GM12873 (cell line): ENCODE results near the gene IFT74.

Experiments
- TF ChIP-seq, protein P1 (sequence below): IDR thresholded peaks from 2 replicates; pipeline ENCODE4 v1.5.1; 2012; ENCODE audit warnings: low read depth, mild to moderate bottlenecking, moderate library complexity, low read length, control low read depth; ENCODE audit not compliant: insufficient read depth; ENCODE audit errors: missing control alignments

Gene IFT74

GRCh38 chr9:26939955-26940711 lies 16.1 kb upstream of the IFT74 start:
- TF ChIP-seq, protein P1, sequence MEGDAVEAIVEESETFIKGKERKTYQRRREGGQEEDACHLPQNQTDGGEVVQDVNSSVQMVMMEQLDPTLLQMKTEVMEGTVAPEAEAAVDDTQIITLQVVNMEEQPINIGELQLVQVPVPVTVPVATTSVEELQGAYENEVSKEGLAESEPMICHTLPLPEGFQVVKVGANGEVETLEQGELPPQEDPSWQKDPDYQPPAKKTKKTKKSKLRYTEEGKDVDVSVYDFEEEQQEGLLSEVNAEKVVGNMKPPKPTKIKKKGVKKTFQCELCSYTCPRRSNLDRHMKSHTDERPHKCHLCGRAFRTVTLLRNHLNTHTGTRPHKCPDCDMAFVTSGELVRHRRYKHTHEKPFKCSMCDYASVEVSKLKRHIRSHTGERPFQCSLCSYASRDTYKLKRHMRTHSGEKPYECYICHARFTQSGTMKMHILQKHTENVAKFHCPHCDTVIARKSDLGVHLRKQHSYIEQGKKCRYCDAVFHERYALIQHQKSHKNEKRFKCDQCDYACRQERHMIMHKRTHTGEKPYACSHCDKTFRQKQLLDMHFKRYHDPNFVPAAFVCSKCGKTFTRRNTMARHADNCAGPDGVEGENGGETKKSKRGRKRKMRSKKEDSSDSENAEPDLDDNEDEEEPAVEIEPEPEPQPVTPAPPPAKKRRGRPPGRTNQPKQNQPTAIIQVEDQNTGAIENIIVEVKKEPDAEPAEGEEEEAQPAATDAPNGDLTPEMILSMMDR, result no peak

- TF ChIP-seq, protein P1, result no peak
Measured at GRCh38 chr9:26940779-26941178, 15.4 kb upstream of the IFT74 start.

DNA sequence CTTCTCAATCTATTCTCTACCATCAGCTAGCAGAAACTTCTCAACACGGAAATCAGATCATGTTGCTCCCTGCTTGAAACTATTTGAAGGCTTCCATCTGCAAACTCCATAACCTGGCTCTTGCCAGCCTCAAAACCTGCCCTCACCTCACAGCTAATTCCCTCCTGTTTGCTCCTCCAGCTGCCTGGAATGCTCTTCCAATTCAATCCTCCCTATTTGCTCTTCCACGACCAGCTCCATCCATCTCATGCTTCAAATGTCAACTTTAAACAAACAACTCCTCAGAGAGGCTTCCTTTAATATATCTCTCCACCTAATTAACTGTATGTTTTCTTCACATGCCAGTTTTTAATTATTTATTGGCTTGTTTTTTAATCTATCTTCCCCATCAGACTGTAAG lies 10.6 kb upstream of the IFT74 start:
- TF ChIP-seq, protein P1, result no peak

GRCh38 chr9:26946753-26947727 lies 9.2 kb upstream of the IFT74 start, which contains the start of gene PLAA:
Gene PLAA (minus strand): TSS chr9:26947242. CDS start chr9:26947045, 197 bp downstream.
- TF ChIP-seq, protein P1, result peak; percentile 30

- TF ChIP-seq, protein P1, result no peak
Measured at GRCh38 chr9:26947736-26948135, 8.5 kb upstream of the IFT74 start.

- TF ChIP-seq, protein P1, result no peak
Measured at GRCh38 chr9:26949637-26950069, 6.6 kb upstream of the IFT74 start.

DNA sequence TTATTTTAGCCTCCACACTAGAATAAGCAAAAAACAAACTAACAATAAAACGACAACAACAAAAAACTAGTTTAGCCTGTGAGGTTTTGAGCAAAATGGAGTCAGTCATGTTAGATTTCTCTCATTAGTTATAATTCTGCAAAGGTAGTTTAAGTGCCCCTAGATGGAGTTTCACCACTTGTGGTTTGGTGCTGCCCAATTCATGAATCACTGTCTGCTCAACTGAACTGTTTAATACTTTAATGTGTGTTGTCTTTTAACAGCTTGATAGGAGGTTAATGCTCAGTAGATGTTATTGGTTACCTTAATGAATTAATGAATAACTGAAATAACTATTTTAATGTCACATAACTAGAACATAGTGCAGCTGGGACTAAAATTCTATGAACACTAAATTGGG lies 5.7 kb upstream of the IFT74 start:
- TF ChIP-seq, protein P1, result no peak
